ENCODE data around the gene OR2J2.

Gene OR2J2

GRCh38 chr6:29137724-29138123 is 33.0 kb upstream of the OR2J2 start:
- no peak overlapping the region for H3K4me2 ChIP-seq (ENCODE audit: insufficient read depth, low read length)
- no peak overlapping the region for H3K27ac ChIP-seq (ENCODE audit: low read length)
- TF ChIP-seq EZH2 (IDR thresholded peaks at IDR 0.05; ENCODE audit: borderline replicate concordance, low read depth, low read length, severe bottlenecking): no peak
- TF ChIP-seq, protein P1, sequence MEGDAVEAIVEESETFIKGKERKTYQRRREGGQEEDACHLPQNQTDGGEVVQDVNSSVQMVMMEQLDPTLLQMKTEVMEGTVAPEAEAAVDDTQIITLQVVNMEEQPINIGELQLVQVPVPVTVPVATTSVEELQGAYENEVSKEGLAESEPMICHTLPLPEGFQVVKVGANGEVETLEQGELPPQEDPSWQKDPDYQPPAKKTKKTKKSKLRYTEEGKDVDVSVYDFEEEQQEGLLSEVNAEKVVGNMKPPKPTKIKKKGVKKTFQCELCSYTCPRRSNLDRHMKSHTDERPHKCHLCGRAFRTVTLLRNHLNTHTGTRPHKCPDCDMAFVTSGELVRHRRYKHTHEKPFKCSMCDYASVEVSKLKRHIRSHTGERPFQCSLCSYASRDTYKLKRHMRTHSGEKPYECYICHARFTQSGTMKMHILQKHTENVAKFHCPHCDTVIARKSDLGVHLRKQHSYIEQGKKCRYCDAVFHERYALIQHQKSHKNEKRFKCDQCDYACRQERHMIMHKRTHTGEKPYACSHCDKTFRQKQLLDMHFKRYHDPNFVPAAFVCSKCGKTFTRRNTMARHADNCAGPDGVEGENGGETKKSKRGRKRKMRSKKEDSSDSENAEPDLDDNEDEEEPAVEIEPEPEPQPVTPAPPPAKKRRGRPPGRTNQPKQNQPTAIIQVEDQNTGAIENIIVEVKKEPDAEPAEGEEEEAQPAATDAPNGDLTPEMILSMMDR (IDR thresholded peaks at IDR 0.05; ENCODE audit: borderline replicate concordance, extremely low read depth, low read length, poor library complexity, severe bottlenecking): no peak
- no peak overlapping the region for H2AFZ ChIP-seq (ENCODE audit: low read depth, low read length)
- H3K9ac ChIP-seq (ENCODE audit: low read depth, low read length): no peak overlapping the region
- no peaks in the 10 kb centered on the region for H3K4me1 ChIP-seq (ENCODE audit: insufficient read depth, low read length)
- no peak for ATAC-seq (ENCODE audit: insufficient read depth, low read depth)
- no peaks in the 10 kb centered on the region for H3K9me3 ChIP-seq (ENCODE audit: insufficient read depth, low read length, severe bottlenecking)
- no peaks in the 10 kb centered on the region for H4K20me1 ChIP-seq (ENCODE audit: insufficient read depth, low read length)
- H3K36me3 ChIP-seq (ENCODE audit: insufficient read depth, low read length): no peaks in the 10 kb centered on the region
- no peak overlapping the region for H3K4me3 ChIP-seq (ENCODE audit: low read depth in 1 of 2, low read length in 2 of 2)
- no peak for DNase-seq
- no peaks in the 10 kb centered on the region for H3K27me3 ChIP-seq (ENCODE audit: insufficient read depth, low read length, poor library complexity)
- no peaks in the 10 kb centered on the region for H3K79me2 ChIP-seq (ENCODE audit: insufficient read depth, low read length)

GRCh38 chr6:29141606-29142005 is 29.1 kb upstream of the OR2J2 start:
- H2AFZ ChIP-seq (ENCODE audit: low read depth, low read length): no peak overlapping the region
- H3K4me1 ChIP-seq (ENCODE audit: insufficient read depth, low read length): no peaks in the 10 kb centered on the region
- no peak overlapping the region for H3K27ac ChIP-seq (ENCODE audit: low read length)
- ATAC-seq (ENCODE audit: insufficient read depth, low read depth): no peak
- no peaks in the 10 kb centered on the region for H3K27me3 ChIP-seq (ENCODE audit: insufficient read depth, low read length, poor library complexity)
- no peak for TF ChIP-seq EZH2 (IDR thresholded peaks at IDR 0.05; ENCODE audit: borderline replicate concordance, low read depth, low read length, severe bottlenecking)
- TF ChIP-seq, protein P1 (IDR thresholded peaks at IDR 0.05; ENCODE audit: borderline replicate concordance, extremely low read depth, low read length, poor library complexity, severe bottlenecking): no peak
- H3K9me3 ChIP-seq (ENCODE audit: insufficient read depth, low read length, severe bottlenecking): no peaks in the 10 kb centered on the region
- no peak overlapping the region for H3K4me3 ChIP-seq (ENCODE audit: low read depth in 1 of 2, low read length in 2 of 2)
- no peak for DNase-seq
- no peaks in the 10 kb centered on the region for H3K36me3 ChIP-seq (ENCODE audit: insufficient read depth, low read length)
- H4K20me1 ChIP-seq (ENCODE audit: insufficient read depth, low read length): no peaks in the 10 kb centered on the region
- H3K79me2 ChIP-seq (ENCODE audit: insufficient read depth, low read length): no peaks in the 10 kb centered on the region
- H3K9ac ChIP-seq (ENCODE audit: low read depth, low read length): no peak overlapping the region
- H3K4me2 ChIP-seq (ENCODE audit: insufficient read depth, low read length): no peak overlapping the region

- Histone ChIP-seq H3K9me3 (ENCODE audit: insufficient read depth, low read length, severe bottlenecking) (no peaks in the 10 kb centered on the region), H4K20me1 (ENCODE audit: insufficient read depth, low read length) (no peaks in the 10 kb centered on the region), H3K27me3 (ENCODE audit: insufficient read depth, low read length, poor library complexity) (no peaks in the 10 kb centered on the region), H3K79me2 (ENCODE audit: insufficient read depth, low read length) (no peaks in the 10 kb centered on the region), H3K36me3 (ENCODE audit: insufficient read depth, low read length) (no peaks in the 10 kb centered on the region), H3K9ac (ENCODE audit: low read depth, low read length) (no peak overlapping the region), H3K4me2 (ENCODE audit: insufficient read depth, low read length) (no peak overlapping the region), H3K27ac (ENCODE audit: low read length) (no peak overlapping the region), H3K4me1 (ENCODE audit: insufficient read depth, low read length) (no peaks in the 10 kb centered on the region), H3K4me3 (ENCODE audit: low read depth in 1 of 2, low read length in 2 of 2) (no peak overlapping the region), H2AFZ (ENCODE audit: low read depth, low read length) (no peak overlapping the region)
- no peak for ATAC-seq (ENCODE audit: insufficient read depth, low read depth)
- TF ChIP-seq EZH2 (IDR thresholded peaks at IDR 0.05; ENCODE audit: borderline replicate concordance, low read depth, low read length, severe bottlenecking): no peak
- TF ChIP-seq, protein P1 (IDR thresholded peaks at IDR 0.05; ENCODE audit: borderline replicate concordance, extremely low read depth, low read length, poor library complexity, severe bottlenecking): no peak
- no peak for DNase-seq
Measured at GRCh38 chr6:29142309-29142708, 28.4 kb upstream of the OR2J2 start.

DNA sequence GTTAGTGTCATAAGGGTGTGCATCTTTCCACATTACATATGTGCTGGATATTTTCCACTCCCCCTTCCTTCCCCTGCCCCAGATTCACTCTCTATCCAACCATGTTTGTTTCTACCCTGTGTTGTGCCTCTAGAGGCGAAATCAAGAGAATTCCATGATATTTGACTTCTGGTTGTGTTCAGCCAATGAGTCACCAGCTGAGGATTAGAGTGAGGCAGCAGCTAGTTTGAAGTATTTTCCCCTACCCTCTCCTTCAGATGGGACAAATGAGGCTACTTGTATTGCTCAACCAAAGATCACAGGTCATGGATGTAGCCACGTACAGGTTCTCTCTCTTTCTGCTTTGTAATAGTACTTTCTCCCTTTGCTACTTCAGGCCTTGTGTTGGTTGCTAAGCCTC is 24.5 kb upstream of the OR2J2 start:
- no peak overlapping the region for H3K4me2 ChIP-seq (ENCODE audit: insufficient read depth, low read length)
- TF ChIP-seq, protein P1 (IDR thresholded peaks at IDR 0.05; ENCODE audit: borderline replicate concordance, extremely low read depth, low read length, poor library complexity, severe bottlenecking): no peak
- TF ChIP-seq EZH2 (IDR thresholded peaks at IDR 0.05; ENCODE audit: borderline replicate concordance, low read depth, low read length, severe bottlenecking): no peak

More for the DNA sequence above, 24.5 kb upstream of the OR2J2 start:
- Histone ChIP-seq H3K27me3 (ENCODE audit: insufficient read depth, low read length, poor library complexity) (no peaks in the 10 kb centered on the region), H3K79me2 (ENCODE audit: insufficient read depth, low read length) (no peaks in the 10 kb centered on the region), H3K4me1 (ENCODE audit: insufficient read depth, low read length) (no peaks in the 10 kb centered on the region), H4K20me1 (ENCODE audit: insufficient read depth, low read length) (no peaks in the 10 kb centered on the region), H3K36me3 (ENCODE audit: insufficient read depth, low read length) (no peaks in the 10 kb centered on the region), H3K4me3 (ENCODE audit: low read depth in 1 of 2, low read length in 2 of 2) (no peak overlapping the region), H3K9me3 (ENCODE audit: insufficient read depth, low read length, severe bottlenecking) (no peaks in the 10 kb centered on the region), H3K9ac (ENCODE audit: low read depth, low read length) (no peak overlapping the region), H2AFZ (ENCODE audit: low read depth, low read length) (no peak overlapping the region), H3K27ac (ENCODE audit: low read length) (no peak overlapping the region)
- DNase-seq: no peak
- ATAC-seq (ENCODE audit: insufficient read depth, low read depth): no peak

Measured in DND-41 (cell line).